ENCODE results near the gene SFT2D2. TPM values are rescaled to one million over a fixed set of nuclear protein-coding genes. Genes with fewer than 3 reads are reported as not detected.

The SFT2D2 gene
- total and polyA plus RNA-seq, 2 of the 8 experiments (the other 6 are each of a cell fraction or from before 2014, with no cell fraction given) = 9.0 to 29.0 TPM

GRCh38 chr1:168265596-168265995, 39.8 kb downstream of the SFT2D2 start:
- peaks cover 0 to 4% of the 10 kb centered on the region in 2 experiments; a peak in 1 of 4 replicates for H3K9me3 ChIP-seq (ENCODE audit: insufficient read depth in 2 of 2, low read depth in 1 of 2, low read length in 1 of 2)
- H3K56ac ChIP-seq (replicated peaks; ENCODE audit: insufficient read length, low read depth, low read length) = no peak overlapping the region
- H3K27me3 ChIP-seq (replicated peaks in 1 of 4; ENCODE audit: control insufficient read depth in 3 of 4, extremely low read depth in 1 of 4, insufficient read depth in 3 of 4, low read length in 3 of 4) = no peaks in the 10 kb centered on the region
- H3K23ac ChIP-seq (ENCODE audit: insufficient read length) = no peak overlapping the region
- no peak overlapping the region for H4K91ac ChIP-seq (replicated peaks; ENCODE audit: insufficient read length, low read length)
- no peak for FAIRE-seq
- H2BK12ac ChIP-seq (ENCODE audit: low read depth, low read length) = no peak overlapping the region
- no peak overlapping the region for H4K5ac ChIP-seq (ENCODE audit: insufficient read length, low read depth, low read length)
- no peak overlapping the region for H2BK5ac ChIP-seq (ENCODE audit: low read depth, low read length)
- ChIA-PET CTCF (ENCODE audit: partially characterized antibody) (no interaction called here), POLR2A (ENCODE audit: partially characterized antibody) (no interaction called here)
- H2BK120ac ChIP-seq (replicated peaks; ENCODE audit: low read depth, low read length) = no peak overlapping the region
- no peak overlapping the region for H4K8ac ChIP-seq (ENCODE audit: extremely low read depth, insufficient read depth, low read length)
- H3K36me3 ChIP-seq (ENCODE audit: control insufficient read depth in 2 of 4, insufficient read depth in 4 of 4, low read length in 3 of 4) = 0 out of 8 replicates have a peak, but pooled peaks cover 0 to 3% (median 0%) of the 10 kb centered on the region in 4 experiments
- H3K79me2 ChIP-seq (ENCODE audit: control insufficient read depth in 1 of 2, insufficient read depth in 2 of 2, low read length in 2 of 2) = no peaks in the 10 kb centered on the region
- H3K79me1 ChIP-seq (ENCODE audit: low read depth, low read length) = no peaks in the 10 kb centered on the region
- no peak overlapping the region for H2BK20ac ChIP-seq (ENCODE audit: low read length)
- H3K27ac ChIP-seq (ENCODE audit: low read depth, low read length) = no peak overlapping the region
- no peak overlapping the region for H3K4me2 ChIP-seq (ENCODE audit: insufficient read depth in 1 of 2, low read depth in 2 of 2, low read length in 2 of 2)
- H2AK5ac ChIP-seq (ENCODE audit: low read depth, low read length) = no peak overlapping the region
- H3K18ac ChIP-seq (ENCODE audit: extremely low read depth, low read length) = no peak overlapping the region
- no peak overlapping the region for H2AFZ ChIP-seq (ENCODE audit: low read length)
- DNase-seq (ENCODE audit: low read depth in 1 of 2, low spot score in 2 of 2) = no peak
- H3K4me1 ChIP-seq (replicated peaks in 1 of 4; ENCODE audit: control insufficient read depth in 3 of 4, insufficient read depth in 4 of 4, low read length in 3 of 4) = peaks cover 0 to 4% (median 1%) of the 10 kb centered on the region in 4 experiments; a peak in 3 of 7 replicates
- no peak overlapping the region for H3K4ac ChIP-seq (replicated peaks; ENCODE audit: insufficient read length, low read depth, low read length)
- H3K9ac ChIP-seq (replicated peaks in 1 of 4; ENCODE audit: extremely low read depth in 1 of 4, low read depth in 3 of 4, low read length in 3 of 4) = no peak overlapping the region
- H3K23me2 ChIP-seq (ENCODE audit: low read depth, low read length) = no peaks in the 10 kb centered on the region
- WGBS, 2 experiments (ENCODE audit: extremely low coverage in 1 of 2, insufficient coverage in 1 of 2, insufficient read length in 1 of 2, insufficient replicate concordance in 2 of 2, low coverage in 1 of 2, low lambda C conversion rate in 2 of 2, missing lambda C conversion rate in 1 of 2) = 79% methylated on average over 1 of the region's 1 CpG; no CpG with 5 or more reads in 1 of the 2 experiments
- H3K14ac ChIP-seq (ENCODE audit: insufficient read length) = no peak overlapping the region
- H4K20me1 ChIP-seq (replicated peaks in 1 of 2; ENCODE audit: control insufficient read depth in 1 of 2, insufficient read depth in 2 of 2, low read length in 2 of 2) = no peaks in the 10 kb centered on the region
- TF ChIP-seq KDM4A (IDR thresholded peaks at IDR 0.05; ENCODE audit: low read depth, low read length, severe bottlenecking) (no peak), YY1 (IDR thresholded peaks at IDR 0.05; ENCODE audit: low read depth, low read length) (no peak), BACH1 (IDR thresholded peaks at IDR 0.05; ENCODE audit: low read length) (no peak), ZNF274 (IDR thresholded peaks at IDR 0.05; ENCODE audit: borderline replicate concordance, extremely low read depth, low read length) (no peak)
- no peak overlapping the region for H3K4me3 ChIP-seq (ENCODE audit: extremely low read depth in 1 of 4, insufficient read depth in 2 of 4, low read depth in 3 of 4, low read length in 4 of 4)
- no peak overlapping the region for H2BK15ac ChIP-seq (ENCODE audit: low read length)

All from H1 (cell line).